Cortex of kidney (tissue), 1 donor: ENCODE results near the gene AMOTL2.

Experiments used
- DNase-seq: peaks from one replicate; lab custom pipeline; 2025; lab: John Stamatoyannopoulos, UW

The AMOTL2 gene

DNA sequence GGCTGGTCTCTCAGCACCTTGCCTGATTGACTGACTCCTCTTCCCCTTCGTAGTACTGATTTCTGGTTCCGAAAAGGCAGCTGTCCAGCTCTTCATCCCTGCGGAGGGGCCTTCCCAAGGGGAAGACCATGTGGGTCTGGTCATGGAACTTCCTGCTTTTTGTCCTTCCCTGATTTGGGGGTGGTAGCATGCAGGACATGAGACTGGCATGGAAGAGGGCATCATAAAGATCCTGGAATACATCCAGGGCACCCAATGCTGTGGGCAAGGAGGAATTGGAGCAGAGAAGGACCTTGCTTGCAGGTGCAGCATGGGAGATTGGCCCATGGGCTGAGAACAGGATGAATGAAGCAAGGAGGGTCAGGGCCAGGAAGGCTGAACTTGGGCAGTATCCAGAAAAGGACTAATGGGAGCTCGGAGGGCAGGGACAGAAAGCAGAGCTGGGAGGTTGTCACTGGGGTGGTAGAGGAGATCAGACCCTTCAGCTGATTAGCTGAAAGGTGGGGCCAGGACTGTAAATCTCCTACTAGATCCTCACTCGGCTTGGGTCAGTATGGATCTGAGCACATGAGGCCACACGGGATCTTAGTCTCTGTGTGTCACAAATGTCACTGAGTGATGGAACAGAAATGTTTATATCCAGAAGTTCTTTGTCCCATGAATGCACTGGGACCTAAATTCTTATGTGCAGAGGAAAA is 59.5 kb downstream of the AMOTL2 start:
- DNase-seq, result no peak

DNA sequence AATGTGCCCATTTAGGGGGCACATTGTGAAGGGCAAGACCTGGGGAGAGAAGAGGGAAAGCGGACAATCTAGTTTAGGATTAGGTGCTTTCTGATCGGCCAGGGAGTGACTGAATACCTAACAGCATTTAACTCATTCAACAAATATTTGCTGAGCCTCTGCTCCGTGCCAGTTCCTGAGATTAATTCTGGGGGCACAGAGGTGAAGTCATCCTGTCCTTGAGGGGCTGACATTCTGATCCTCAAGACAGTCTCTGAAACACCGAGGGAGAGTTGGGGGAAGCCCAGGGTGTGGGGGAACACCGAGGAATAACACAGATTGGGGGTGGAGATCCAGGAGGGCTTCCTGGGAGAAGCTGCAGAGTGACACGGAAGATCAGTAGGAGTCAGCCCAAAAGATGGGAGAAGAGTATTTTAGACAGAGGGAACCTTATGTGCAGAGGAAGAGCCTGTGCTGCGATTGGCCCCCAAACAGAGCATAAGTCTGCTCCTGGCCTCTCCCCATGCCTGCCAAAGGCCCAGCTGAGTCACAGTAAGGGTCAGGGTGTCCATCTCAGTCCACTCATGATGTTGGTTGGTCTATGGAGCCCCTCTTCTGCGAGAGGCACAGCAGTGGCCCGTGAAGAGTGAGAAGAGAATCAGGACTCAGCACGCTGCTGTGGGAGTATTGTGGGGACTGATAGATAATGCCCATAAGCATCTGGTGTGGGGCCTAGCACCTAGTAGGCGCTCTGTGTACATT is 60.2 kb downstream of the AMOTL2 start:
- DNase-seq, result no peak

DNA sequence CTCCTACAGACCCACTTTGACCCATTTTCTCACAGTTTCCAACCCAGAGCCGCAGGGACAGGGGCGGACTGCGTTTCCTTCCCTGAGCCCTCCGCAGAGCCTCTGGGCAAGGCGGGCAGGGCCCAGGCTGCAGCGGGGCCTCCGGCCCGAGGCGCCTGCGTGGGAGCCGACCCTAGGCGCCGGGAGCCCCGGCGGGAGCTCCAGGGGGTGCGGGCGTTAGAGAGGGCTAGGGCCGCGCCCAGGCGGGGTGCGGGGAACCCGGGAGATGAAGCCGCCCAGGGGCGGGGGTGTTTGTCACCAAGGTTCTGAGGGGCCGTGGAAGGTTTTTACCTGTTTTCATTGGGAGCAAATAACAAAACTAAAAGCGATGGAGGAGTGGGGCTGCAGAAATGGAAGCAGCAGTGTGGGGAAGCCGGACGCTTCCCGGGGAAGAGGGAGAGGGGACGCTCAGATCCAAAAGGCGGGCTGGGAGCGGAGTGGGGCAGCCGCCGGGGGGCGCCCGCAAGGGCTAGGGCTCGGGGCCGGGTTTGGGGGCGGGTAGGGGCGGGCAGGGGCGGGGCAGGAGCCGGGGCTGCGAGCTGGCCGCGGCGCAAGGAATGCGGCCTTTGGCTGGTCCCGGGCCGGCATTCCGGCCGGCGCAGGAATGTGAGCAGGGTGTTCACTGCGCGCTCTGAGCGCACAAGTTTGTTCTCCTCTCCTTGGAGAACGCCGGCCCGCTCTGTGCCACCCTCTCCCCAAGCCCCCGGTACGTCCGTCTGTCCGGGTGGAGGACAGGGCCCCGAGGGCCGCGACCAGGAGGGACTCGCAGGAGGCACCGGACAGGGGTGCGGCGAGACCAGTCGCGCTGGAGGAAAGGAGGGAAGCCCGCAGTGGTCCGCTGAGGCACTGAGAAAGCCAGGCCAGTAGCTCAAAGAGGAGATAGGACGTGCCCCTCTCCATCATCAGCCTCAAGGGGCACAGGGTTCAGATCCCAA is 61.1 kb downstream of the AMOTL2 start:
- DNase-seq, result no peak

DNA sequence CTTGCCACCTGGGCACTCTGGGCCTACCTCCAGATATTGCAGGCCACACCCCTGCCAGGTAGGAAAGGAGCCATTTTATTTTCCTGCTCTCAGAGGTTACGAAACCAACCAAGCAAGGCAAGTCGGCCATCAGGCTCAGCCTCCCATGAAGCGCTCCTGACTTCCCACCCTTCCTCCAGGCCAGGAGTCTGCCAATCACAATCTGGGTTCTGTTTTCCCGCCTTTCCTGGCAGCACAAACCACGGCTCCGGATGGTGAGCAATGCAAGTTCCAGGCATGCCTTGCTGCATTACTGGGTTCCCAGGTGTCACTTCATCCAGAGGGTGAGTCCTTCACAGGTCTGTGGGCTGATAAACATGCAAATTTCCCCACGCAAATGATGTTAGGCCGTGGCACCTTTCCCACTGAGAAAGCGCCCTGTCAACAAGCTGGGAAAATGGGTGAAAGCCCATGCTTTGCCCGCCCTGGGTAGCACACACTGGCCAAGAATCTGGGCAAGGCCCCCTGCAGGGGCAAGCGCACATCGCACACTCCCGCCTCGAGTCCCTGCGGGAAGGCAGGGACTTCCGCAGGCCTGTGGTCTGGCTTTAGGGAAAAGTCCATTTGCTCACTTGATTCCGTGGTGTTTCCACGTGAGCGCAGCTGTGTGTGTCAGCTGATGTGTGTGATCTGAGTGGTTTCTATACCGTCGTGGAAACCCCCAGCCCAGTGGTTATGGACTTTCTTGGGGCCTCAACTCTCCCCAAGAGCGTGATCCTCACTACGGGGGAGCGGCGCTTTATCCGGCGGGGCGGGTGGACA is 62.0 kb downstream of the AMOTL2 start:
- no peak for DNase-seq

DNA sequence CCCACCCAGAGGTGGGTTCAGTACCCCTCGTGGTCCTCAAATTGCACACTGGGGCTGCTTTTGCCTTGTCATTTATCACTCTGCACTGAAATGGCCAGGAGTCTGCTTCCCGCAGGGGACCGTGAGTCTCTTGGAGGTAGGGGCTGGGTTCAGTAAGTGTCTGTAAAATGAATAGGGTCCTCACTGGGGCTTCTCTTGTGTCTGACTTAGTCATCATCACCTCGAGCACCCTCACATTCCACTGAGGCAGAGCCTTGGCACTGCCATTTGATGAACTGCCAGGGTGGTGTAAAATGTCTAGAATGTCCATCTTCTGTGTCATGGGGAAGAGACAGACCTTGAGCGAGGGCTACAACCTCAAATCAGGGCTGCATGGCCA is 62.6 kb downstream of the AMOTL2 start:
- no peak for DNase-seq

DNA sequence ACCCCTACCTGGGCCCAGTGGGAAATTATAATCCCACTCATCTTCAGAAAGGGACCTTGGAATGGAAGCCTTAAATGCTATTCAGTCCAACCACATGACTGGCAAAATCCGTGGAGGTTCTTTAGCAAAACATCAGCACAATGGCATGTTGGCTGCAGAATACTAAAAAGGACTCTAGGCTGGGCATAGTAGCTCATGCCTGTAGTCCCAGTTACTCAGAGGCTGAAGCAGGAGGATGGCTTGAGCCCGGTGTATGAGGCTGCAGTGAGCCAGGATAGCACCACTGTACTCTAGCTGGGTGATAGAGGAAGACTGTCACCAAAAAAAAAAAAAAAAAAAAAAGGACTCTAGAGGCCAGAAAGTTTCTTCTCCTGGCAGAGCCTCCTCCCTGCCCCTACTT is 63.0 kb downstream of the AMOTL2 start:
- no peak for DNase-seq

DNA sequence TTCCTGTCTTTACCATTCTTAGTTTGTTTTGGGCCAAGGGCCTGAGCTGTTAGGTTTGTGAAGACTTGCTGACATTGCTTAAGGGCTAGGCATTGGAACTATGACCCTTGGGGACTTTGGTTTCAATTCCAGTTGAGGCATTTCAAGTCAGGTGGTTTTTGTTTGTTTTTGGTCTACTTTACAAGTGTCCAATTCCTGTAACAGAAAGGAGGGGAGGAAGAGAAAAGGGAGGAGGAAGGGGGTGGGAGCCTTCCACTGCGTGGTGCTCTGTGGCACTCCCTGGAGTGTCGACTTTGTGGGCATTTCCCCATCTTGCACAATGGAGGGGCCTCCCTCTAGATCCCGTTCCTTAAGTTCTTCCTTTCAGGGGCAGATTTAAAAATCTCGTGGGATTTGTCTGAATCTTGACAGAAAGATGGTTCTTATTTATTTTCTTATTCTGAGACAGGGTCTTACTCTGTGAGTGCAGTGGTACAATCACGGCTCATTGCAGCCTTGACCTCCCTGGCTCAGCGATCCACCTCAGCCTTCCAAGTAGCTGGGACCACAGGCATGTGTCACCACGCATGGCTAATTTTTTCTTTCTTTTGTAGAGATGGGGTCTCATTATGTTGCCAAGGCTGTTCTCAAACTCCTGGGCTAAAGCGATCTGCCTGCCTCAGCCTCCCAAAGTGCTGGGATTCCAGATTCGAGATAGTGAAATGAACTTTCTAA is 64.1 kb downstream of the AMOTL2 start:
- no peak for DNase-seq

DNA sequence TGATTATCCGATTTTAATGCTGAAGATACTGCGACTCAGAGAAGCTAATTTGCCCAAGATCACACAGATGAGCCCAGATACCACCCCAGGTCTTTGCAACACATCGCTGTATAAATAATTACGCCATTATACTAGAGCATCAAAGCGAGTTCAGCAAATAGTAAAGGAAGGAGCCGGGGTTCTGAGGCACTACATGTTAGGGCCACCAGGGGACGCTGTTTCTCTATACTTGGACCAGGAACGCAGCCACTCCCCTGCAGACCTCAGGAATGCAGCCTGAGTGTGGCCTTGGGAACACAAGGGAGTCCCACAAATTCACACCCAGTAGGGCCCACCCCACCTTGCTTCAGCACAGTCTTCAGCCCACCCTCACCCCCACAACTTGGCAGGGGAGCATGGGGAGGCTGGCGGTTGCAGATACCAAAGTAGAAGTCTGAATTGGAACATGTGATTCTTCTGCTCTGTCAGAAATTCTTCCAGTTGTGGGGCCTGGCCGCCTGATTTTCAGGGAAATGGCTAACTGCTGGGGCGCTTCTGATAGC is 65.8 kb downstream of the AMOTL2 start:
- no peak for DNase-seq

DNA sequence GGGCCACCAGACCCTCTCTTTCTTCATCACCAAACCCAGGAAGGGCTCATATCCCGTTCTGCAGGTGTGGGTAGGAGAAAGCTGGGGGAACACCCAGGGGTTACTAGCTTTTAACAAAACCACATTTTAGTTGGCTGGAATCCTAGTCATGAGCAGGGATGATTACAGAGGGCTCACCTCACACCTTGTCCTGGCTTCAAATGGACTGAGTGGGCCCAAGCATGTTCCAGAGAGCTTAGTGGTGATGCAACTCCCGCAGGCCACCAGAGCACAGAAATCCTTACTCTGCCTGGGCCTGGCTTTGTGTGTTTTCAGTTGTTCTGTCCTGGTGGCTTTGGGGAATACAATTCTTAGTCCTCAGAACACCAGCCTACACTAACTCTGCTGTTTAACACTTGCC is 66.8 kb downstream of the AMOTL2 start:
- DNase-seq, result no peak

DNA sequence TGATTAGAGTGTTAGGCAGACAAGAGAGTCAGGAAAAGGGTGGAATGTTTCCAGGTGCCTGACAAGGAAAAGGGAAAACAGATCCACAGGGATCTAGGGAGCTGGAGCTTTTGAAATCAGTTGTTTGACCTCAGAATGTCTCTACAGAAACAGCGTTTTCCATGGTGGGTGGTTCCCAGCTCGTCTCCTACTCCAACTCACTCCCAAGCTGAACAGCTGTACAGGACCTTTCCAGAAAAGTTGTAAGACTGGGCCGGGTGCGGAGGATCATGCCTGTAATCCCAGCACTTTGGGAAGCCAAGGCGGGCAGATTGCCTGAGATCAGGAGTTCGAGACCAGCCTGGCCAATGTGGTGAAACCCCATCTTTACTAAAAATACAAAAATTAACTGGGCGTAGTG is 67.9 kb downstream of the AMOTL2 start:
- DNase-seq, result no peak
